ENCODE measurements around the gene DHRS1. TPM values are rescaled to one million over a fixed set of nuclear protein-coding genes. Genes with fewer than 3 reads are reported as not detected.

The DHRS1 gene
- total and polyA plus RNA-seq, 9 of the 15 experiments (the other 6 are each of a cell fraction or from before 2014, with no cell fraction given), result 7.3 to 33.6 (median 13.3) TPM

- TF ChIP-seq CHD7 (IDR thresholded peaks at IDR 0.05; ENCODE audit: low read depth, low read length), result no peak
- no peak for TF ChIP-seq BRD9 (IDR thresholded peaks at IDR 0.05; ENCODE audit: low read depth, partially characterized antibody)
- TF ChIP-seq PCBP2 (IDR thresholded peaks at IDR 0.05; ENCODE audit: low read depth, low read length, poor library complexity, severe bottlenecking), result no peak
- TF ChIP-seq HDGF (IDR thresholded peaks at IDR 0.05), result no peak
- TF ChIP-seq IRF2 (CRISPR knock-in tag; IDR thresholded peaks at IDR 0.05), result no peak
- no peak for TF ChIP-seq KDM5B (IDR thresholded peaks at IDR 0.05; ENCODE audit: insufficient replicate concordance, low read depth, low read length)
- TF ChIP-seq SMARCA5 (IDR thresholded peaks at IDR 0.05), result no peak
- TF ChIP-seq MAFG (tag; conservative IDR thresholded peaks at IDR 0.05), result no peak
- TF ChIP-seq ZNF76 (CRISPR knock-in tag; IDR thresholded peaks at IDR 0.05; ENCODE audit: borderline replicate concordance), result no peak
These were observed 32.1 kb downstream of the DHRS1 start (continued) for GRCh38 chr14:24267516-24267915.

Data from K562 (cell line).